Fibroblast of villous mesenchyme (primary cell): ENCODE data around the gene PLXNC1. TPM values are rescaled to one million over a fixed set of nuclear protein-coding genes. Genes with fewer than 3 reads are reported as not detected.

ENCODE experiments used
- DNase-seq: peaks from one replicate; pipeline ENCODE4 v3.0.0-alpha.2; 2010; ENCODE audit warnings: low read depth
- H3K4me3 ChIP-seq: 2 replicates; pipeline ENCODE4 v1.5.1; 2011; ENCODE audit warnings: low read depth, mild to moderate bottlenecking, low read length
- total RNA-seq: library from RNA; depleted of rRNA; stranded (reverse); fragments of >200 nt; gene quantifications from 2 replicates; pipeline ENCODE4 v1.2.3, GENCODE V29; 2012
- TF ChIP-seq, protein P1 (sequence below): IDR thresholded peaks from 2 replicates; pipeline ENCODE4 v1.5.1; 2012; ENCODE audit warnings: low read depth, mild to moderate bottlenecking, low read length; ENCODE audit not compliant: insufficient read depth

Gene PLXNC1
- total RNA-seq, 1 donor, result 0.86 TPM

DNA sequence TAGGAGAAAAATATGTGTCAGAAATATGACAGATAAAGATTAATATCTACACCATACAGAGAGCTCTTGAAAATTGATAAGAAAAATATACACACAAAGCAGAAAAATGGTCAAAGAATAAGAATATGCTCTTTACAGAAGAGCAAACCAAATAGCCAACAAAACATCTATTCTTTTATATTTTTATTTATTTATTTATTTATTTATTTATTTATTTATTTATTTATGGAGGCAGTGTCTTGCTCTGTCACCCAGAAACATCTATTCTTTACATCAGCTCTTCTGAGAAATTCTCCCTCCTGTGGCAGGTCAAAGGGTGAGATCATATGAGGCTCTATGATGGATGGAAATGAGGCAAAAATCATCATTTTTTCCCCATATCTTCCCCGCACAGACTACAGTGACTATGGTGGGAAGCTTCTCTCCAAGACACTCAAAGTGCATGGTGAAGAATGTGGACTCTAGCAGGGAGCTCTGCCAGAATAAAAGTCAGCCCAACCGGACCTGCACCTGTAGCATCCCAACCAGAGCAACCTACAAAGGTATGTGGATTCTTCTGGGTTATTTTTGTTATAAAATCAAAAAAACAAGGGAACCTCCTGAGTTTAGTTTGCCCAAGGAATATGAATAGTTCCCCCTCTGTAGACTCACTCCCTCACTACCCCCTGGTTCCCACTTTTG lies 71.4 kb downstream of the PLXNC1 start:
- no peak overlapping the region for H3K4me3 ChIP-seq
- TF ChIP-seq, protein P1, sequence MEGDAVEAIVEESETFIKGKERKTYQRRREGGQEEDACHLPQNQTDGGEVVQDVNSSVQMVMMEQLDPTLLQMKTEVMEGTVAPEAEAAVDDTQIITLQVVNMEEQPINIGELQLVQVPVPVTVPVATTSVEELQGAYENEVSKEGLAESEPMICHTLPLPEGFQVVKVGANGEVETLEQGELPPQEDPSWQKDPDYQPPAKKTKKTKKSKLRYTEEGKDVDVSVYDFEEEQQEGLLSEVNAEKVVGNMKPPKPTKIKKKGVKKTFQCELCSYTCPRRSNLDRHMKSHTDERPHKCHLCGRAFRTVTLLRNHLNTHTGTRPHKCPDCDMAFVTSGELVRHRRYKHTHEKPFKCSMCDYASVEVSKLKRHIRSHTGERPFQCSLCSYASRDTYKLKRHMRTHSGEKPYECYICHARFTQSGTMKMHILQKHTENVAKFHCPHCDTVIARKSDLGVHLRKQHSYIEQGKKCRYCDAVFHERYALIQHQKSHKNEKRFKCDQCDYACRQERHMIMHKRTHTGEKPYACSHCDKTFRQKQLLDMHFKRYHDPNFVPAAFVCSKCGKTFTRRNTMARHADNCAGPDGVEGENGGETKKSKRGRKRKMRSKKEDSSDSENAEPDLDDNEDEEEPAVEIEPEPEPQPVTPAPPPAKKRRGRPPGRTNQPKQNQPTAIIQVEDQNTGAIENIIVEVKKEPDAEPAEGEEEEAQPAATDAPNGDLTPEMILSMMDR, result no peak
- no peak for DNase-seq

DNA sequence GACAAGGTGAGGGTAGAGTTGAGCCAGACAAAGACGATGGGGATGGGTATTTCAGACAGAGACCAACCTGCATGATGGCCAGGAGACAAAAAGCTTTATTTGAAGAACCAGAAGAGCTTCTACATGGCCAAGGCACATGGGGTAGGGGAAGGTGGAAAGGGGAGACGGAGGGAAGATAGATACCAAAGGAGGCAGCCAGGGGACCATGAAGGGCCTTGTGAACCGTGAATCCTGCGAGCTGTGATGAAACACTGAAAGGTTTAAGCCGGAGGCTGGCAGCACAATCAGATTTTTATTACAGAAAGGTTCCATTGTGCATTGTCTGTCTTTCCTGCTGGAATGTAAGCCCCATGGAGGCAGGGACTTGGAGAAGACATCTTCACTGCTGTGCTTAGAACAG lies 72.4 kb downstream of the PLXNC1 start:
- TF ChIP-seq, protein P1, result no peak
- DNase-seq, result no peak
- no peak overlapping the region for H3K4me3 ChIP-seq

DNA sequence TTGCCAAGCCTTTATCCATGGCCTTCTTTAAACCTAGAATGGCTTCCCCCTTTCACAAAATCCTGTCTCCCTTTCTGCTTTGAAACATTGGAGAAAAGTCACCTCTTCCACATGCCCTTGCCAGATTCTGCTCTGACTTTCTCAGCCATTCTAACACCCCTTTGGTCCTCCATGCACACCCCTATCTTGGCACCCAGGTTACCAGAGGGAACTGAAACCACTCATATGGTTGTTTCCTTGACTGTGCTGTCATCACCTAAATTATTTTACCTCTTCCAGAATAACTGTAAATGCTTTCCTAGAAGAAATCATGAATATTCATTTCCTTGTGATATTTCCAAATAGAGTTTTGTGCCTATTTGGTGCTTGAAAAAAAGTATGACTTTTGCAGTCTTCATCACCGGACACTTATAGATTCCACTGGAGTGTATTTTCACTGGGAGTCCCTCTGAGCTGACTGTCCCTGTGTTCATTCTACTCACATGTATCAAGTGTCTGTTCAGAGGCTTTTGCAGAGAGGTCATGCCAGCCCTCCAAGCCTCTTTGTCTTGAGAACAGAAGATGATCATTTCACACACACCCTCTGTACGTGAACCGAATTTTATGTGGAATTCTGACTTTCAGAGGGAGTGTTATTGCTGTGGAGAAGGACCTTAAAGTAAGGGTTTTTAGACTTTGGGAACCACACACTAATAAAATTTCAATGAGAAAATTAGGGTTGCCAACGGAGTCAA lies 74.1 kb downstream of the PLXNC1 start:
- TF ChIP-seq, protein P1, result no peak
- H3K4me3 ChIP-seq, result no peak overlapping the region
- no peak for DNase-seq

DNA sequence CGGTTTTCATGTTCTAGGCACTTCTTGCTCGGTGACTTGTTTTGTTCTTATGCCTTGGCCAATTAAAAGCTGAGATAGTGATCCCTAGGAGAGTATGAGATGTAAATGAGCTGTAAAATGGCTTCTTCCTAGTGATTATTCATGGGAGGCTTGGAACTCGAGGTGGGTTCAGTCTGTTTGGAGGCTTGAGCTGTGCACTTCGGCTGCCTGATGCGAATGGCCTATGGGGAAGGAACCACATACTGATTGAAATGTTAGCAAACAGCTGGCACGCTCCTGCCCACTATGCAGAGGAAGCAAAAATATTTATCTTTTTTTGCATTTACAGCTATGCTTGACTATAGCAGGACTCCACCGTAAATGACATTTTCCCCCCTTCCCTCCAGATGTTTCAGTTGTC lies 75.5 kb downstream of the PLXNC1 start:
- H3K4me3 ChIP-seq, result no peak overlapping the region
- TF ChIP-seq, protein P1, result no peak
- no peak for DNase-seq

DNA sequence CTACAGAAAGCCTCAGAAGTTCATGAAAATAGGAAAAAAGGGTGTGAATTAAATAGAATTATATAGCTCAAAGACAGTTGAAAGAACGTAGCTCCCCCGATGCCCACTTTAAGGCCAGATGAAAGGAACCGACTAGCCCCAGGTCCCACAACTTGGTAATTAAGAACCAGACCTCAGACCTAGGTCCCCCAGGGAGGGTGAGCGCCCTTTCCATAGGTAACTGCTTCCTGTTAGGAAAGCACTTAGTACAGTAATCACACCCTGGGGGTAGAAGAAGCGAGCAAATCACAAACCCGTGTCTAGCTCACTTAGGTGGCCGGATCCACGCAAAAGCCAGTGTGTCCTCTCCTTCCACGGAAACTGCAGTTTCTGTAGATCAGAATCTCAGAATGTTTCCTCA lies 77.1 kb downstream of the PLXNC1 start:
- no peak for DNase-seq
- TF ChIP-seq, protein P1, result no peak
- no peak overlapping the region for H3K4me3 ChIP-seq

DNA sequence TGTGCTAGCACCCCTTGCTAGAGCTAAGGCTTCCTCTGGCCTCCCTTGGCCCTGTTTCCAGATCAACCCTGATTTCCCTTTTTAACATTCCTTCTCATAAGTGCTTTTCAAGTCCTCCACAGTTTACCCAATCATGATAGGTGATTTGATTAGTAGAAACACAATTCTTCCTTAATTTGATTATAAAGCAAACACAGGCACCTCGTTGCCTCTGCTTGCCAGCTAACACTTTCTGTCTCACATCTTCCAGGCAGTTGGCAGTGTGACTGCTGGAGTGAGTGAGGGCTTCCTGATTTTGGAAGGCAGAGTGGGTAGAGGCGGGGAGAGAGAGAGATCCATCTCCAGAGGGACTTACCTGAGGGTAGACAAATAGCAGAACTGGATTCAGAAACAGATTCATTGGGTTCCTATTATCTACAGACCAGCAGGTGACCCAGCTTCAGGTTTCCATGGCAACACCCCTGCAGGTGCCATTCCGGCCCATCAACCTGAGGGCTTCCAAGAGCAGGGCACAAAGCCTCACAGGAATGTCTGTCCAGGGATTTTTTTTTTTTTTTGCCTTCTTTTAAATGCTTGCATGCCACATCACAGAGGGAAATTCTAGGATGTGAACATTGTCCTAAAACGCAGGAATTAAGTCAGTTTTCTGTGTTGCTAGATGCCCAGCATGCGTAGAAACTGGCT lies 77.7 kb downstream of the PLXNC1 start:
- no peak for DNase-seq
- H3K4me3 ChIP-seq, result no peak overlapping the region
- TF ChIP-seq, protein P1, result no peak
